Activated CD4-positive, alpha-beta T cell treated with anti-CD3 and anti-CD28 coated beads, Interleukin-2, amount 10 ng/mL, durations not matched to agents 7 days and 5 days (primary cell): ENCODE results near the gene FSTL4. TPM values are rescaled to one million over a fixed set of nuclear protein-coding genes. Genes with fewer than 3 reads are reported as not detected.

Experiments
- CTCF ChIA-PET: fragments of 350-600 bp; sonication (Branson Sonifier 250); formaldehyde crosslinking; loops from one replicate; lab custom pipeline; 2021; ENCODE audit warnings: antibody characterized with exemption; lab: Charles Lee
- POLR2A ChIA-PET: fragments of 350-600 bp; sonication (Branson Sonifier 250); formaldehyde crosslinking; loops from one replicate; lab custom pipeline; 2021; ENCODE audit warnings: antibody characterized with exemption; lab: Charles Lee
- DNase-seq: peaks from one replicate; pipeline ENCODE4 v3.0.0-alpha.2; 2020
- H3K27ac Mint-ChIP-seq: one replicate; pipeline ENCODE4 v1.8.0; 2021; ENCODE audit warnings: mild to moderate bottlenecking, moderate library complexity, mixed read lengths
- H3K27me3 Mint-ChIP-seq: one replicate; pipeline ENCODE4 v1.8.0; 2021; ENCODE audit warnings: mixed read lengths
- H3K36me3 Mint-ChIP-seq: one replicate; pipeline ENCODE4 v1.8.0; 2021; ENCODE audit warnings: low read depth, mixed read lengths
- H3K4me1 Mint-ChIP-seq: one replicate; pipeline ENCODE4 v1.8.0; 2021; ENCODE audit warnings: mixed read lengths
- H3K4me3 Mint-ChIP-seq: one replicate; pipeline ENCODE4 v1.8.0; 2021; ENCODE audit warnings: mild to moderate bottlenecking, moderate library complexity, mixed read lengths
- H3K9me3 Mint-ChIP-seq: one replicate; pipeline ENCODE4 v1.8.0; 2021; ENCODE audit warnings: mixed read lengths
- total RNA-seq, 2 experiments: library from RNA; stranded (reverse); gene quantifications; one replicate each; pipeline ENCODE4 v1.2.3, GENCODE V29; 2021

The FSTL4 gene
- total RNA-seq, 2 experiments from 2014 or later = not detected

DNA sequence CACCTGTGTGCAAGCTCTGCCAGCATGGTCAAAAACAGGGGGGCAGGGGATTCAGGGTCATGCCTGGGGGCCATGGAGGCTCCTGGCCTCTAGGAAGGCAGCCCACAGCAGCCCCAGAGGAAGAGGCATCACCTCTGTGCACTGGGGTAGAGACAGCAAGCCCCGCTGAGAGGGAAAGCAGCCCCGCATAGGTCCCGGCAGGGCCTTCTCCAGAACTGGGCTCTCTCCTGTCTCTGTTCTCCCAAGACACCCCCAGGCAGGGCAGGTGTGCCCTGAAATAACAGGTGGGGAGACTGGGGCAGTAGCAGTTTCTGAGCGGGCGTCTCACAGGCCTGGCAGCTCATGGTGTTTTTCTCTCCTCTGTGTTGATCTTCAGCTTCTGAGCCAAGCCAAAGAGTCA is 281.4 kb downstream of the FSTL4 start:
- Mint-ChIP-seq H3K36me3 (no peaks in the 10 kb centered on the region), H3K9me3 (no peaks in the 10 kb centered on the region), H3K27me3 (no peaks in the 10 kb centered on the region), H3K27ac (no peak overlapping the region), H3K4me3 (no peak overlapping the region), H3K4me1 (peaks cover 21% of the 10 kb centered on the region)
- CTCF ChIA-PET = interaction anchor here (1.4 to 2.1 kb wide), 2 partner anchors 11 to 17 kb away, joined by 5 read pairs; no protein-coding TSS in a partner anchor
- no peak for DNase-seq
- POLR2A ChIA-PET = no interaction called here

DNA sequence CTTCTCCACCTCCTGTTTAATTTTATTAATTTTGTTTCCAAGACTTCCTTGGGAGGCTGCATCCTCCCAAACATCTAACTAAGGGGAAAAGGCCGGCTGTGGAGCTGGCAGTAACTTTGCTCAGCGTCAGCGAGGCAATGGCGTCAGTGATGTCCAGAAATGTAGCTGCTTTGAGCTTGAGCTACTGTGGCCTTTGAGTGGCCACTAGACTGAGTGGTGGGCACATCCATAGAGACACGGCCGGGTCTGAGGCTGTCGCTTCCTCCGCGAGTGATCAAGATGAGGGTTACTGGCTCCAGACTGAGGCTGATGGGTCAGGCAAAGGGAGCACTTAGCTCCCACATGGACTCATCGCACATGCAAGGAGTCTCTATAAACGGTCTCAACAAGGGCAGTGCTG is 283.5 kb downstream of the FSTL4 start:
- H3K4me1 Mint-ChIP-seq = peaks cover 21% of the 10 kb centered on the region
- no peak overlapping the region for H3K4me3 Mint-ChIP-seq
- H3K27me3 Mint-ChIP-seq = no peaks in the 10 kb centered on the region
- no peak for DNase-seq
- no peaks in the 10 kb centered on the region for H3K36me3 Mint-ChIP-seq
- ChIA-PET POLR2A (no interaction called here), CTCF (no interaction called here)
- H3K27ac Mint-ChIP-seq = no peak overlapping the region
- H3K9me3 Mint-ChIP-seq = no peaks in the 10 kb centered on the region

DNA sequence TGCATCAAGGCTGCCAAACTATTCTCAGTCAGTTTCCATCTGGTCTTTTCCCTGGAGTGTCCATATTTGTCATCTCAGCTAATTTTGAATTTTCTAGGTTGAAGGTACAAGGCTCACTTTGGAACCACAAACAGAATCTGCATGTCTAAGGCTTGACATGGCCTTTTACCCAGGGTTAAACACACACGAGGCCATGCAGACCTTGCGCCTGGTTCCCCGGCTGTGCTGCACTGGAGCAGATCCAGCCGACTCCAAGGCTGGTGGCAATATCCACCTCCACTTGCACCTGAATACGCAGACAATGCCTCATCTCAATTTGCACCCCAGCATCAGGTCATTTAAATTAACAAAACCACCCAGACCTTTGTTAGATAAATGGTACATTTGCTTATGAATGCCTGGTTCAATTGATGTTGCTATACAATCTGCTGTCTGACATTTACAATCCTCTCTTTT is 284.4 kb downstream of the FSTL4 start:
- no peak overlapping the region for H3K4me3 Mint-ChIP-seq
- no peaks in the 10 kb centered on the region for H3K27me3 Mint-ChIP-seq
- peaks cover 17% of the 10 kb centered on the region for H3K4me1 Mint-ChIP-seq
- no peak for DNase-seq
- ChIA-PET CTCF (interaction anchor here (1.7 kb wide), 1 partner anchor 82 kb away, joined by 3 read pairs; no protein-coding TSS in a partner anchor), POLR2A (no interaction called here)
- H3K36me3 Mint-ChIP-seq = no peaks in the 10 kb centered on the region
- no peak overlapping the region for H3K27ac Mint-ChIP-seq
- no peaks in the 10 kb centered on the region for H3K9me3 Mint-ChIP-seq

DNA sequence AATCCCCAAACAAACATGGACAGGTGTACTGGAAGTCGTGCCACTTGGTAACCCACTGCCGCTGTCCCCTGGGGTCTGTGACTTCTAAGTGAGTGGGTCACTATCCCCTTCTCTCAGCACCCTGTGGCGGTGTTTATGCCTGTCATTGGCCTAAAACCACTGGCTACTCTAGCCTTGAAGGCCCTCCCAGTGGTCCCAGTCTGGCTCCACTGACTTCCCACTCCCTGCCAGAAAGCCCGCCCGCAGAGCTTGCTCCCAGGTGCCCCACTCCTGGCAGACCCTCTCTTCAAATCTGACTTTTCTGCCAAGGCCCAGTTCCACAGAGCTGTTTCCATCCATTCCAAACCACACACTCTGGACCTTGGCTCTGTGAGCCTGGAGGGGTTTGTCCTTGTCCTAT is 286.0 kb downstream of the FSTL4 start:
- DNase-seq = no peak
- POLR2A ChIA-PET = interaction anchor here (0.6 kb wide), 1 partner anchor 1733 kb away, joined by 4 read pairs; no protein-coding TSS in a partner anchor
- H3K27me3 Mint-ChIP-seq = no peaks in the 10 kb centered on the region
- H3K9me3 Mint-ChIP-seq = no peaks in the 10 kb centered on the region
- no peak overlapping the region for H3K27ac Mint-ChIP-seq
- peaks cover 2% of the 10 kb centered on the region for H3K4me1 Mint-ChIP-seq
- no peak overlapping the region for H3K4me3 Mint-ChIP-seq
- no peaks in the 10 kb centered on the region for H3K36me3 Mint-ChIP-seq
- CTCF ChIA-PET = interaction anchor here (1.2 to 1.6 kb wide), 2 partner anchors 9 to 10 kb away, joined by 3 to 4 read pairs; no protein-coding TSS in a partner anchor

DNA sequence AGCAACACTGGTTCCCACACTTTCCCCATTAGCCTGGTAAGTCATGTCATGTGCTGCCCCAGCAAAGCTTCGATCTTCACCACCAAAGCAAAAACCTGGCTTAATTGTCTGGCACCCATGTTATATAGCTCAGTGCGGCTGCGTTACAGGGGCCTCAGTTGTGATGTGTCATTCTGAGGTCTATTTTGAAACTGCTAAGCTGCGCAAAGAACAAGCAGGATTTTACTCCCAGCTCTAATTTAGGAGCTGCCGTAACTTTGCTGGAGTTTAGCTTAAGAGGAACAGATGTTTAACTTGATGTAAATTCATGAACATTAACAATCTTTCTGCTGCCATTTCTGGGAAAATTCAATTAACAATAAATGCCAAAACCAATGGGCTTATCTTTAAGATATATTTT is 286.5 kb downstream of the FSTL4 start:
- ChIA-PET CTCF (interaction anchor here (1.2 to 2.3 kb wide), 3 partner anchors 10 to 21 kb away, joined by 4 to 11 read pairs (median 5); no protein-coding TSS in a partner anchor), POLR2A (interaction anchor here (0.6 kb wide), 1 partner anchor 1733 kb away, joined by 4 read pairs; no protein-coding TSS in a partner anchor)
- H3K27ac Mint-ChIP-seq = no peak overlapping the region
- no peaks in the 10 kb centered on the region for H3K36me3 Mint-ChIP-seq
- no peaks in the 10 kb centered on the region for H3K4me1 Mint-ChIP-seq
- no peak for DNase-seq
- H3K4me3 Mint-ChIP-seq = no peak overlapping the region
- no peaks in the 10 kb centered on the region for H3K9me3 Mint-ChIP-seq
- no peaks in the 10 kb centered on the region for H3K27me3 Mint-ChIP-seq

DNA sequence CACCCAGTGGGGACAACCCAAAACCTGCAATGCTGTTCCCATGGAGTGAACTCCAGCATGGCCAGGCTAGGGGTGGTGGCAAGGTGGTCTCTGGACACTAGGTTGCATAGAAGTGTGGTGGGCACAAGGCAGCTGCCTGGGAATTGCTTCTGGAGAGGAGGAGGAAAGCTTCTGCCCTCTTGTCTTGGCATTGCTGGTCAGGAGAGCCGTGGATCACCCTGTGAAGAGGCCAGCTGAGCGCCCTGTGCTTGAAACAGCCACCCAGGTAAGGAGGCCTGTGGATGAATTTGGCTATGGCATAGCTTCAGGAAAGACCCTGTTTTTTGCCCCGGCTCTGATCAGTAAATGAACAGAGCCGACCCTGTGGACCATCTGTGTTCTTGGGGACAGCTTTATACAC is 287.4 kb downstream of the FSTL4 start:
- Mint-ChIP-seq H3K27me3 (no peaks in the 10 kb centered on the region), H3K4me3 (no peak overlapping the region), H3K9me3 (no peaks in the 10 kb centered on the region), H3K27ac (no peak overlapping the region), H3K4me1 (no peaks in the 10 kb centered on the region), H3K36me3 (no peaks in the 10 kb centered on the region)
- DNase-seq = no peak
- ChIA-PET POLR2A (no interaction called here), CTCF (interaction anchor here (1.8 to 2.3 kb wide), 2 partner anchors 15 to 20 kb away, joined by 5 to 11 read pairs; no protein-coding TSS in a partner anchor)

DNA sequence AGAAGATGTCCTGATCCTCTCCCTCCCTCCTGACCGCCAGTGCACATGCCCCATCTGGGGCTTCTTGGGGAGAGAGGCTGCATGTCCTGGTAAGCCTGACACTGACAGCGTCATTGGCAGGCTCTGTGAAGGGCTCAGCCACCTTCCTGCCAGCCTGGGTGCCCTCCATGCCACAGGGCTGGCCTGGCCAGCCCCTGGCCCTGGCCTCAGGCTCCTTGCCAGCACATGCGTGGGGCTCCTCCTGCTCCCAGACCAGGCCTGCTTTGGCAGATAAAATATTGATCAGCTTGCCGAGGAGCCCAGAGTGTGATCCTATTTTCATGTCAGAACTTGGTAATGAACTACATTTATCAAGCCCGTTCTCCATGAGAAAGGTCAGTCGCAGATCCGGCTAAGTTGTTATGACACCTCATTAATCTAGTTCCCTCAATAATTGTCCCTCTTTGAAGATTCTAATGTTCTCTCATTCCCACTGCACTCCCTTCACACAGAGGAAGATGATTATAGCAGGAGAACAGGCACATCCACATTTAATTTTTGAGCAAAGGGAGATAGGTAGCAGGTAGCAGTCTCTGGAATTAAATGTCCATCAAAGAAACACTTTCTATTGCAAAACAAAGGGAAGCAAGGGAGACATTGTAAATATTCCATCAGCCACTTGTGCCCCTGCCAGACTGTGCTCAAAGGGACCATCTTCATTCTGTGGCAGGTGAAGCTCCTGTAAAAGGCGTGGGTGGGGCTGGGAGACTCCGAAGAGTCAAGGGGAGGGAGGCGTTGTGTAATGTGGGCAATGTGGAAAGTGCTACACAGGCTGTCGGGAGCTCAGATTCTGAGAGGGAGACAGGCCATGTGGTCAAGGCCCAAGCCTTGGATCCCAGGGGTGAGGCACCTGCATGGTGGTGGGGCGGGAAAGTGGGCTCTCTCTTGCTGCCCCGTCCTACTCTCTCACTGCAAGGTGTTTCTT is 288.6 kb downstream of the FSTL4 start:
- ChIA-PET POLR2A (no interaction called here), CTCF (interaction anchor here (2.3 kb wide), 1 partner anchor 14 kb away, joined by 11 read pairs; no protein-coding TSS in a partner anchor)
- DNase-seq = no peak
- H3K36me3 Mint-ChIP-seq = no peaks in the 10 kb centered on the region
- no peaks in the 10 kb centered on the region for H3K9me3 Mint-ChIP-seq
- no peak overlapping the region for H3K4me3 Mint-ChIP-seq
- H3K27me3 Mint-ChIP-seq = no peaks in the 10 kb centered on the region
- no peaks in the 10 kb centered on the region for H3K4me1 Mint-ChIP-seq
- H3K27ac Mint-ChIP-seq = no peak overlapping the region

DNA sequence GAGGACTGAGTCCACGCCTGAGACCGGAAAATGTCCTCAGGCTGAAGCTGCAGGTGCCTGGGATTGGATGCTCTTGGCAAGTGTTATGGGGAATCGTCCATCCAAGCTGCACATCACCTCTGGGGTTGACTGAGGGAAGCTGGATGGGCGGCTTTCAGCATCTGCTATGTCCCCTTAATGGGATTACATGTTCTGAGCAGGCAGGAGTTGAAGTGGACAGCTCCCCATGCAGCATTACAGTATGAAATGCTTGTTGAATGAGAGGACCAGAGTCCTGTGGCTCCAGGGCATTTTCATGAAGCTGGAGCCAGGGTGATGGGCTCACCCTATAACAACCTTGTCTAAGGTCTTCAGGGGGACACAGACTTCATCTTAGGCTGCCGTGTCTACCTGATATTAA is 289.6 kb downstream of the FSTL4 start:
- Mint-ChIP-seq H3K27ac (no peak overlapping the region), H3K4me3 (no peak overlapping the region), H3K9me3 (no peaks in the 10 kb centered on the region), H3K27me3 (no peaks in the 10 kb centered on the region), H3K36me3 (no peaks in the 10 kb centered on the region), H3K4me1 (no peaks in the 10 kb centered on the region)
- no peak for DNase-seq
- POLR2A ChIA-PET = no interaction called here
- CTCF ChIA-PET = no interaction called here

DNA sequence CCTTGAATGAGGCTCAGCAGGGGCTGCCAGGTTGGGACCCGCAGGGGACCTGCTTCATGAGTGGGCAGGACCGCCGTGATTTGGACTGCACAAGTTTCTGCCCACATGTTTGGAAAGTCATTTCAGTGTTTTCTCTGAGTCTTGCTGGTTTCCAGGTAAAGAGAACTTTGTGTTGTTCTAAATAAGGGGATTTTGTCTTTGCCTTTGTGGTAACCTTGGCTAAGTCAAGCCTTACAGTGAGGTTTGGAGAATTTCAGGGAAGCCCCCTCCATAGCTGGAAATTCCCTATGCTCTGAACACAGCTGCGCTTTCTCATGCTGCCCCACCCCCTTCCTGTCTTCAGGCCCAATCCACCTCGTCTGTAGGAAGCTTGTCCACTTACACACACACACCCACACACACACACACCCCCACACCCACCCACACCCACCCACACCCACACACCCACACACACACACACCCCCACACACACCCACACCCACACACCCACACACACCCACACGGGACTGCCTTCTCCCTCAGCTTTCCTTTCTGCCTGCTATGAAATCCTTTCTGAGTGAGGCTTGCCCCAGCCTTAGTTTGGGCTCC is 290.4 kb downstream of the FSTL4 start:
- Mint-ChIP-seq H3K4me1 (no peaks in the 10 kb centered on the region), H3K27ac (no peak overlapping the region), H3K27me3 (no peaks in the 10 kb centered on the region), H3K4me3 (no peak overlapping the region), H3K9me3 (no peaks in the 10 kb centered on the region), H3K36me3 (no peaks in the 10 kb centered on the region)
- ChIA-PET POLR2A (interaction anchor here (0.6 kb wide), 1 partner anchor 32 kb away, joined by 3 read pairs; no protein-coding TSS in a partner anchor), CTCF (no interaction called here)
- DNase-seq = no peak

DNA sequence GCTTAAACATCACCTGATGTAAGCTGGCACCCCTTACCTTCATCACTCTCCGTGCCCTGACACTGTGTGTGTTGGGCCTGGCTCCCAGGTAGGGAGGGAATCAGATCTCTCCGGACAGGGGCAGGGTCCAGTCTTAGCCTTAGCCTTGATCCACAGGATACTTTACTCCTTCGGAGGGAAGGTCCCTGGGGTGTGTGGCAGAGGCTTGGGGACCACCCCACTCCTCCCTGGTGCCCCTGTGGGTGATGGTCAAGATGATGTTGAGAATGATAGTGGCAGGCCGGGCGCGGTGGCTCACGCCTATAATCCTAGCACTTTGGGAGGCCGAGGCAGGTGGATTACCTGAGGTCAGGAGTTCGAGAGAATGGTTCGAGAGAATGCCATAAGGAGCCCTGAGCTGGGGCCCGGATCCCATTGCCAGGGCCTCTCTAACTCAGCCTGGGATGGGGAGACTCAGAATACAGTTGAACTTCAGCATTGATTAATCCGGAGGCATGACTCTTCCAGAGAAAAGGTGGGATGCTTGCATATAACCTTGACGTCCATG is 291.0 kb downstream of the FSTL4 start:
- H3K4me3 Mint-ChIP-seq = no peak overlapping the region
- no peak for DNase-seq
- ChIA-PET CTCF (no interaction called here), POLR2A (interaction anchor here (0.6 kb wide), 1 partner anchor 33 kb away, joined by 3 read pairs; no protein-coding TSS in a partner anchor)
- H3K36me3 Mint-ChIP-seq = no peaks in the 10 kb centered on the region
- no peak overlapping the region for H3K27ac Mint-ChIP-seq
- H3K9me3 Mint-ChIP-seq = no peaks in the 10 kb centered on the region
- H3K4me1 Mint-ChIP-seq = no peaks in the 10 kb centered on the region
- H3K27me3 Mint-ChIP-seq = no peaks in the 10 kb centered on the region

DNA sequence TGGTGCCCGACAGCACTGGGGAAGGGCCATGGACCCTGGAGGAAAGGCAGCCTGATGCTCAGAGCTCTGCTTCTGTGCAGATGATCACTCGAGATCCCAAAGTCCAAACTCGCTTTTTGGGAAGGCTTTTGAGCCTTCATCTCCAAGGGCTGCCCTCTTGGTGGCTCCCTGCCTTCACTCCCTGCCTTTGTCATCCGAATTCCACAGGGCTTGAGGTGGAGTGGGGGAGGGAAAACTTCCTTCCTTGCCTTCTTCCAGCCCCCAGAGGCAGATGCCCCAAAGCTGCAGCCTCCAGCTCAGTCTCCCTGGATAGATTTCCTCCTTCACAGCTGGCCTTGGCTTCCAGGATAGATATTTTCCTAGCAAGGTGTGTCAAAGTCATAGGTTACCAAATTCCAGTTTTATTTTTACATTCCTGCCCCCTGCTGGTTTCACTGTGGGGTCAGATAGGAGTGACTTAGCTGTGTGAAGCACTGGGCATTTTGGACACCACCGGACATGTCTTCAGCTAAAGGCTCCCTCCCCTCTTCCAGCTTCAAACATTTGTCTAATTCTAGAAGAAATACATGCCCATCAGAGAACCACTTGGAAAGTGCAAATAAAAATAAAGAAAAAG is 292.3 kb downstream of the FSTL4 start:
- no peak overlapping the region for H3K27ac Mint-ChIP-seq
- no peak for DNase-seq
- CTCF ChIA-PET = interaction anchor here (1.2 to 1.3 kb wide), 2 partner anchors 10 to 12 kb away, joined by 3 to 5 read pairs; no protein-coding TSS in a partner anchor
- POLR2A ChIA-PET = no interaction called here
- H3K9me3 Mint-ChIP-seq = no peaks in the 10 kb centered on the region
- H3K36me3 Mint-ChIP-seq = no peaks in the 10 kb centered on the region
- no peak overlapping the region for H3K4me3 Mint-ChIP-seq
- no peaks in the 10 kb centered on the region for H3K27me3 Mint-ChIP-seq
- H3K4me1 Mint-ChIP-seq = no peaks in the 10 kb centered on the region

DNA sequence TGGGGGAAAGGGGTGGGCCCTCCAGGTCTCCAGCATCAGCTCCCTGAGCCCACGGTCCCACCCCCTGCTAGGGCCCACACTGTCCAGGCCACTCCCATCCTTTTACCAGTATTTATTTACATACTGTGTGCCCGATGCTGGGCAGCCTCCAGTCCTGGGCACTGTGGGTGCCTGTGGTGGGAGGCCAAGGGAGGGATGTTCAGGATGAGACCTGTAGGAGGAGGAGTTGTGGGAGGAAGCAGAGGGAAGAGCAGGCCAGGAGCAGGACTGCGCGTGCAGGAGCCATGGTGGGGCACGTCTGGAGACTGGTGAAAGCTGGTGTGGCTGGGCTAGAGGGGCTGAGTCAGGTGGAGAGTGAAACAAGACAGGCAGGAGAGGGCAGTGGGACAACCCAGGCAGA is 293.1 kb downstream of the FSTL4 start:
- H3K4me3 Mint-ChIP-seq = no peak overlapping the region
- DNase-seq = no peak
- CTCF ChIA-PET = interaction anchor here (1.2 to 1.3 kb wide), 2 partner anchors 9 to 13 kb away, joined by 3 to 5 read pairs; no protein-coding TSS in a partner anchor
- H3K4me1 Mint-ChIP-seq = no peaks in the 10 kb centered on the region
- no peak overlapping the region for H3K27ac Mint-ChIP-seq
- POLR2A ChIA-PET = no interaction called here
- no peaks in the 10 kb centered on the region for H3K27me3 Mint-ChIP-seq
- H3K36me3 Mint-ChIP-seq = no peaks in the 10 kb centered on the region
- H3K9me3 Mint-ChIP-seq = no peaks in the 10 kb centered on the region
